ENCODE data around the gene LAMA5. TPM values are rescaled to one million over a fixed set of nuclear protein-coding genes. Genes with fewer than 3 reads are reported as not detected.

LAMA5 gene
- total and polyA plus RNA-seq, 7 donors, result 1.8 to 409 (median 56.5) TPM

DNA sequence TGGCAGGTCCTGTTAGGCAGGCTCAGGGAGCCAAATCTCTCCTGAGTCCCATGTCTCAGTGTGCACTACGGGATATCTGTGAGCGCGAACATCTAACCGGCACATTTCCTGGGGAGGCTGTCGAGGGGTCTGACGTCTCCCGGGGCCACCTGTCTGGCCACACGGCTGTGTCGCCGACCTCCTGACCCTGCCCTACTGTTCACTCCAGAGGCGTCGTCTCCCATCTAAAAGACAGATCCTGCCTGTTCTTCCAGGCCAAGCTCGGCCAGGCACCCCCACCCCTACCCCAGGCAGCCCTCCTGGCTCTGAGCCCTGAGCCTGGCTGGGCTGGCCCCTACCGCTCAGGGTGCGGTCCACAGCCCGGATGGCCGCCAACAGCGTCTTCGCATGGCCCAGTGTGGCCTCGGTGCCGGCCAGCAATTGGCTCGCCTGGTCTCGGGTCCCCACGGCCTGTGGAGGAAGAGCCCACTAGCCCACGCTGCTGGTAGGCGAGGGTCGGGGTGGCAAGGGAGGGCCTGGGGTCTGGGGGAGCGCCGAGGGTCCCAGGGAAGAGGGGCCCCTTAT lies 47.7 kb downstream of the LAMA5 start:
- no peak for DNase-seq
- intact Hi-C loops (cut with DNase I), result no loop called here
- Histone ChIP-seq H3K27me3 (no peaks in the 10 kb centered on the region), H3K27ac (peak overlapping the region; percentile 10 to 71 (median 50)), H3K4me3 (no peak overlapping the region), H3K36me3 (peaks cover 61 to 89% (median 77%) of the 10 kb centered on the region in 4 donors), H3K9me3 (no peaks in the 10 kb centered on the region), H3K4me1 (no peaks in the 10 kb centered on the region)
- WGBS, 2 donors, result 70 to 91% methylated on average over 29 of the region's 29 CpGs
- TF ChIP-seq POLR2A (IDR thresholded peaks at IDR 0.05) (no peak), POLR2AphosphoS5 (IDR thresholded peaks at IDR 0.05) (no peak), EP300 (IDR thresholded peaks at IDR 0.05) (no peak), CTCF (IDR thresholded peaks at IDR 0.05) (no peak)

DNA sequence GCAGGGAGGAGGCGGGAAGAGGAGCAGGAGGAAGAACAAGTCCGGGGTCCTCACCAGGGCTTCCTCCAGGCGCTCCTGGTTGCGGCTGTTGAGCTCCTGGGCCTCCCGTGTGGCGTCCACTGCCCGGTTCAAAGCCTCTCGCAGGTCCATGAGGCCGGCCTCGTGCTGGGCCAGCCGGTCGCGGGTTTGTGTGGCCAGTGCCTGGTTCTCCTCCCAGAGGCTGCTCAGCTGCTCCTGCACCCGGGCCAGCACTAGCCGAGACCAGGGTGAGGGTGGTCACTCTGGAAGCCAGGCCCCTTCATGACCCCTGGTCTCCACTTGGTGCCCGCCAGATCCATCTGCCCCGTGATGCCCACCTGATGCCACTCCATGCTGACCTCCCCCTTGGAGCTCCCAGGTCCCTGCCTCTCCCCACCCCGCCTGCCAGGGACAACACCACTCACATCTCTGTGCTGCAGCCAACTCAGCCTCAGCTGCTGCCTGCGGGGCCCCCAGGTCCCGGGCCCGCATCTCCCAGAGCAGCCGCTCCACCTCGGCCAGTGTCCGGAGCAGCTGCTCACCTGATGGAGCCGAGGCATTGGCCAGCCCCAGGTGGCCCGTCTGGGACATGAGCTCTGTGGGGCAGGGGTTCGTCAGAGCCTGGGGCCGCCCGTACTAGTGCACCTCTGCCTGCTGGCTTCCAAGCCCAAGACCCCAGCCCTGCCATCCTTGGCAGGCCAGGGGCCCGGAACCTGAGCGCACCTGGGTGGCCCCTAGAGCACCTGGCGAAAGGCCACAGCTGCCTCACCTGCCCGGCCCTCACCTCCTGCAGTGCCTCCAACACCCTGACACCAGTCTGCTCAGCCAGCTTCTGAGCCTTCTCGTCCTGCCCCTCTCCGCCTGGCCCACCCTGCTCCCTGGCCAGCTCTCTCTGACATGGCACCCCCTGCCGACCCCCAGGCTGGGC lies 48.4 kb downstream of the LAMA5 start:
- Histone ChIP-seq H3K27me3 (no peaks in the 10 kb centered on the region), H3K36me3 (peaks cover 55 to 87% (median 75%) of the 10 kb centered on the region in 4 donors), H3K27ac (peak overlapping the region; percentile 10 to 71 (median 50)), H3K9me3 (no peaks in the 10 kb centered on the region), H3K4me1 (no peaks in the 10 kb centered on the region), H3K4me3 (no peak overlapping the region)
- no peak for DNase-seq
- intact Hi-C loops (cut with DNase I), result no loop called here
- TF ChIP-seq EP300 (IDR thresholded peaks at IDR 0.05), result no peak
- no peak for TF ChIP-seq POLR2AphosphoS5 (IDR thresholded peaks at IDR 0.05)
- no peak for TF ChIP-seq POLR2A (IDR thresholded peaks at IDR 0.05)
- no peak for TF ChIP-seq CTCF (IDR thresholded peaks at IDR 0.05)
- WGBS, 2 donors, result 68 to 90% methylated on average over 36 of the region's 36 CpGs

GRCh38 chr20:62317167-62317655 lies 49.9 kb downstream of the LAMA5 start:
- TF ChIP-seq CTCF (IDR thresholded peaks at IDR 0.05) (no peak), POLR2A (IDR thresholded peaks at IDR 0.05) (no peak), POLR2AphosphoS5 (IDR thresholded peaks at IDR 0.05) (no peak), EP300 (IDR thresholded peaks at IDR 0.05) (no peak)
- no peak for DNase-seq
- H3K27me3 ChIP-seq, result no peaks in the 10 kb centered on the region
- H3K36me3 ChIP-seq, result peaks cover 62 to 87% (median 79%) of the 10 kb centered on the region in 4 donors
- intact Hi-C loops (cut with DNase I), result no loop called here
- no peaks in the 10 kb centered on the region for H3K9me3 ChIP-seq
- no peaks in the 10 kb centered on the region for H3K4me1 ChIP-seq
- peak overlapping the region in 3 of 4 donors; percentile 47 to 49 (median 48) for H3K27ac ChIP-seq
- H3K4me3 ChIP-seq, result no peak overlapping the region
- WGBS, 2 donors, result 86 to 89% methylated on average over 18 of the region's 18 CpGs

DNA sequence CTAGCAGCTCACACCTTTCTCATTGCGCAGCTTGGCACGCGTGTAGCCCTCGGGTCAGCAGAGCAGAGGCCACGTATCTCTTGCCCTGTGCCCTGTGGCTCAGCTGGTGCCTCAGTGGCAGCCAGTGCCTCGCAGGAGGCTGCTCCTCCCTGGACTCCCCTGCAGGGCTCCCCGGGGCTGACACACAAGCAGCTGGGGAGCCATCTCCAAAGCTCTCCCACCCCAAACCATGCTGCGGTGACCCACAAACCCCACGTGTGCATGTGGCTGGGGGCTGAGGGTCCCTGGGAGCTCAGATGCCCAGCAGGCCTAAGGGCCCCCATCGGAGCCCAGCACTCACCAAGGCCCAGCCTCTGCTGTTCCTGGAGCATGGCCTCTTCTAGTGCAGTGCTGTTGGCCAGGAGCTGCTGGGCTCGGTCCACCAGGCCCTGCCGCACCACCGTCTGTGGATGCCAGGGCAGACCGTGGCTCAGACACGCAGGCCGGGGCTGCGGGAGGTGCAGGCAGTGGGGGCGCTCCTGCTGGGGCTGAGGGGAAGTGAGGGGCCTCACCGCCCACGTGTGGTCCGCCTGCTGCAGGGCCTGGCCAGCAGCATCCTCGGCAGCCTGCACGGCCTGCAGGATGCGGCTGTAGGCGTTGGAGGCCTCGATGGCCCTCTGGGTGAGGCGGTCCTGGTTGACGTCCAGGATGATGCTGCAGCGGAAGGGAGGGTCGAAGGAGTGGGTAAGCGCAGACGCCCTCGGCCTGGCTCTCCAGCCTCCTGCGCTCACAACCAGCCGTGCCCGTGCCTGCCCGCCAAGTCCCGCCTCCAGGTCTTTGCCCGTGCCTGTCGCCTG lies 50.6 kb downstream of the LAMA5 start:
- H3K36me3 ChIP-seq, result peaks cover 69 to 87% (median 80%) of the 10 kb centered on the region in 4 donors
- H3K9me3 ChIP-seq, result no peaks in the 10 kb centered on the region
- 89 to 91% methylated on average over 40 of the region's 40 CpGs for whole genome bisulfite sequencing, 2 donors
- peaks cover 0 to under 1% (median 0%) of the 10 kb centered on the region in 4 donors for H3K4me1 ChIP-seq
- TF ChIP-seq EP300 (IDR thresholded peaks at IDR 0.05) (no peak), CTCF (IDR thresholded peaks at IDR 0.05) (no peak), POLR2AphosphoS5 (IDR thresholded peaks at IDR 0.05) (no peak), POLR2A (IDR thresholded peaks at IDR 0.05) (no peak)
- intact Hi-C loops (cut with DNase I), result no loop called here
- peak overlapping the region in 3 of 4 donors; percentile 47 to 49 (median 48) for H3K27ac ChIP-seq
- H3K4me3 ChIP-seq, result no peak overlapping the region
- no peaks in the 10 kb centered on the region for H3K27me3 ChIP-seq
- DNase-seq, result no peak

Data from sigmoid colon (tissue), 7 donors.